HCT116 (cell line): ENCODE results near the gene KAZN. TPM values are rescaled to one million over a fixed set of nuclear protein-coding genes. Genes with fewer than 3 reads are reported as not detected.

Experiments used
- ATAC-seq: fragments of 200-7000 bp; cut with Tn5 transposase; 2 replicates; pipeline ENCODE4 v1.9.1; 2020; ENCODE audit warnings: mild to moderate bottlenecking, moderate library complexity
- BruUV-seq: library from RNA; stranded (reverse); fragments of 400-500 nt; replicated peaks from 2 replicates; lab custom pipeline; 2021; lab: Mats Ljungman, UMichigan
- CTCF ChIA-PET: fragments of 300-600 bp; sonication (Branson Sonifier 250); formaldehyde crosslinking; loops from one replicate; lab custom pipeline; 2021; ENCODE audit warnings: antibody characterized with exemption; lab: Charles Lee
- POLR2A ChIA-PET: fragments of 300-600, 350-600 bp; sonication (Branson Sonifier 250); formaldehyde crosslinking; loops from one replicate; lab custom pipeline; 2021; ENCODE audit warnings: antibody characterized with exemption; lab: Charles Lee
- RAD21 ChIA-PET, 2 experiments: fragments of 300-600 bp; sonication (Branson Sonifier 250); formaldehyde crosslinking; loops; one replicate each; lab custom pipeline; 2023; ENCODE audit warnings: low total read pairs in 2 of 2; ENCODE audit not compliant: uncharacterized antibody in 2 of 2, unreplicated experiment in 2 of 2, low non-redundant PET in 1 of 2; lab: Charles Lee
- DNase-seq: peaks from one replicate; pipeline ENCODE4 v3.0.0-alpha.2; 2010; ENCODE audit warnings: low read depth, low spot score
- H2AFZ ChIP-seq: fragments of 200-600 bp; shearing (Covaris generic), sonication (generic); 2 replicates; pipeline ENCODE4 v1.6.1; 2017; ENCODE audit warnings: low read depth, mixed run types, mixed read lengths, antibody characterized with exemption, low read length; ENCODE audit not compliant: poor library complexity, severe bottlenecking
- H3K27ac ChIP-seq: 2 replicates; pipeline ENCODE4 v1.5.1; 2012; ENCODE audit warnings: low read depth, low read length
- H3K27me3 ChIP-seq: fragments of 200-600 bp; sonication (generic); 2 replicates; pipeline ENCODE4 v1.6.1; 2016; ENCODE audit warnings: mixed run types, low read length, mixed read lengths; ENCODE audit not compliant: insufficient read depth
- H3K36me3 ChIP-seq, 2 experiments: fragments of 200-500 bp in 1 of 2; fragments of 200-600 bp in 1 of 2; sonication (Bioruptor generic) in 1 of 2; sonication (generic) in 1 of 2; 2 replicates each; pipeline versions ENCODE4 v1.5.1 to v1.6.1; 2014 to 2016; ENCODE audit warnings: low read length in 2 of 2, inconsistent platforms in 1 of 2, mixed read lengths in 1 of 2, mixed run types in 1 of 2; ENCODE audit not compliant: insufficient read depth in 2 of 2, control insufficient read depth in 1 of 2
- H3K4me1 ChIP-seq, 2 experiments: fragments of 200-600 bp in 1 of 2; sonication (generic) in 1 of 2; 2 replicates each; pipeline versions ENCODE4 v1.5.1 to v1.6.1; 2012 to 2017; ENCODE audit warnings: low read length in 2 of 2, inconsistent platforms in 1 of 2, mild to moderate bottlenecking in 1 of 2, mixed read lengths in 1 of 2, mixed run types in 1 of 2, moderate library complexity in 1 of 2; ENCODE audit not compliant: insufficient read depth in 2 of 2, control insufficient read depth in 1 of 2
- H3K4me2 ChIP-seq: fragments of 200-600 bp; sonication (generic); 2 replicates; pipeline ENCODE4 v1.6.1; 2017; ENCODE audit warnings: mixed run types, low read length, mixed read lengths
- H3K4me3 ChIP-seq, 2 experiments: fragments of 200-600 bp in 1 of 2; sonication (generic) in 1 of 2; replicated peaks in 1 of 2; 2 replicates each; pipeline ENCODE4 v1.5.1; 2011 to 2016; ENCODE audit warnings: low read length in 2 of 2, control low read depth in 1 of 2, low read depth in 1 of 2, mild to moderate bottlenecking in 1 of 2, mixed read lengths in 1 of 2, mixed run types in 1 of 2
- H3K79me2 ChIP-seq: fragments of 200-600 bp; sonication (generic); 2 replicates; pipeline ENCODE4 v1.6.1; 2017; ENCODE audit warnings: mild to moderate bottlenecking, mixed run types, low read length, moderate library complexity, mixed read lengths; ENCODE audit not compliant: insufficient read depth
- H3K9ac ChIP-seq: fragments of 200-600 bp; sonication (generic); 2 replicates; pipeline ENCODE4 v1.6.1; 2016; ENCODE audit warnings: low read length, mixed read lengths
- H3K9me2 ChIP-seq: fragments of 200-600 bp; sonication (generic), shearing (Covaris generic); 2 replicates; pipeline ENCODE4 v1.6.1; 2017; ENCODE audit warnings: mixed run types, mild to moderate bottlenecking, moderate library complexity; ENCODE audit not compliant: insufficient read depth
- H3K9me3 ChIP-seq, 2 experiments: fragments of 200-500 bp in 1 of 2; fragments of 200-600 bp in 1 of 2; sonication (Bioruptor generic) in 1 of 2; sonication (generic) in 1 of 2; 2 replicates each; pipeline ENCODE4 v1.6.1; 2014 to 2017; ENCODE audit warnings: low read length in 2 of 2, mixed read lengths in 2 of 2, inconsistent platforms in 1 of 2, low read depth in 1 of 2, mild to moderate bottlenecking in 1 of 2, mixed run types in 1 of 2, moderate library complexity in 1 of 2; ENCODE audit not compliant: control insufficient read depth in 1 of 2, insufficient read depth in 1 of 2
- H4K20me1 ChIP-seq: fragments of 200-600 bp; sonication (generic), shearing (Covaris generic); 2 replicates; pipeline ENCODE4 v1.6.1; 2017; ENCODE audit warnings: mixed run types, mild to moderate bottlenecking, moderate library complexity; ENCODE audit not compliant: insufficient read depth
- CTCF ChIP-seq, 3 experiments: fragments of 200-600 bp in 1 of 3; sonication (generic) in 1 of 3; IDR thresholded peaks in 2 of 3; conservative IDR thresholded peaks in 1 of 3; 2 replicates each; pipeline ENCODE4 v1.5.1; 2012 to 2017; ENCODE audit warnings: low read depth in 2 of 3, low read length in 2 of 3, antibody characterized with exemption in 1 of 3, borderline replicate concordance in 1 of 3, control low read depth in 1 of 3, mild to moderate bottlenecking in 1 of 3, mixed read lengths in 1 of 3, mixed run types in 1 of 3, moderate library complexity in 1 of 3; ENCODE audit not compliant: insufficient read depth in 1 of 3
- ZNF274 ChIP-seq: fragments of 200-500 bp; sonication (Bioruptor generic); IDR thresholded peaks from 2 replicates; pipeline ENCODE4 v1.6.1; 2014; ENCODE audit warnings: mild to moderate bottlenecking, low read depth, low read length, inconsistent platforms
- intact Hi-C: fragments of 100-400 bp; cut with micrococcal nuclease; formaldehyde crosslinking; loops from 2 replicates; pipeline ENCODE4 v1.10.0; 2022
- total RNA-seq: library from RNA; stranded (reverse); gene quantifications from one replicate; pipeline ENCODE4 v1.2.1, GENCODE V29; 2021; ENCODE audit not compliant: unreplicated experiment
- TF ChIP-seq, protein P1 (sequence below): IDR thresholded peaks from 2 replicates; pipeline ENCODE4 v1.6.1; 2012; ENCODE audit warnings: low read depth

Gene KAZN
- total RNA-seq, 1 experiment from 2014 or later: 13.4 TPM

- RAD21 ChIA-PET: no interaction called here
- CTCF ChIA-PET: no interaction called here
- intact Hi-C loops: no loop called here
- no peaks in the 10 kb centered on the region for H4K20me1 ChIP-seq
- no peak overlapping the region for H3K4me2 ChIP-seq
- no peak for DNase-seq
- no peaks in the 10 kb centered on the region for H3K9me2 ChIP-seq
- POLR2A ChIA-PET: no interaction called here
- H3K27me3 ChIP-seq: no peaks in the 10 kb centered on the region
- ATAC-seq: no peak
- H2AFZ ChIP-seq: no peak overlapping the region
- no peaks in the 10 kb centered on the region for H3K79me2 ChIP-seq
- H3K4me3 ChIP-seq: no peak overlapping the region
- no peak overlapping the region for H3K27ac ChIP-seq
- TF ChIP-seq CTCF (IDR thresholded peaks at IDR 0.05 in 2 of 3, conservative IDR thresholded peaks at IDR 0.05 in 1 of 3; ENCODE audit: borderline replicate concordance in 1 of 3, insufficient read depth in 1 of 3, low read depth in 2 of 3, low read length in 2 of 3) (no peak), ZNF274 (no peak)
- TF ChIP-seq, protein P1, sequence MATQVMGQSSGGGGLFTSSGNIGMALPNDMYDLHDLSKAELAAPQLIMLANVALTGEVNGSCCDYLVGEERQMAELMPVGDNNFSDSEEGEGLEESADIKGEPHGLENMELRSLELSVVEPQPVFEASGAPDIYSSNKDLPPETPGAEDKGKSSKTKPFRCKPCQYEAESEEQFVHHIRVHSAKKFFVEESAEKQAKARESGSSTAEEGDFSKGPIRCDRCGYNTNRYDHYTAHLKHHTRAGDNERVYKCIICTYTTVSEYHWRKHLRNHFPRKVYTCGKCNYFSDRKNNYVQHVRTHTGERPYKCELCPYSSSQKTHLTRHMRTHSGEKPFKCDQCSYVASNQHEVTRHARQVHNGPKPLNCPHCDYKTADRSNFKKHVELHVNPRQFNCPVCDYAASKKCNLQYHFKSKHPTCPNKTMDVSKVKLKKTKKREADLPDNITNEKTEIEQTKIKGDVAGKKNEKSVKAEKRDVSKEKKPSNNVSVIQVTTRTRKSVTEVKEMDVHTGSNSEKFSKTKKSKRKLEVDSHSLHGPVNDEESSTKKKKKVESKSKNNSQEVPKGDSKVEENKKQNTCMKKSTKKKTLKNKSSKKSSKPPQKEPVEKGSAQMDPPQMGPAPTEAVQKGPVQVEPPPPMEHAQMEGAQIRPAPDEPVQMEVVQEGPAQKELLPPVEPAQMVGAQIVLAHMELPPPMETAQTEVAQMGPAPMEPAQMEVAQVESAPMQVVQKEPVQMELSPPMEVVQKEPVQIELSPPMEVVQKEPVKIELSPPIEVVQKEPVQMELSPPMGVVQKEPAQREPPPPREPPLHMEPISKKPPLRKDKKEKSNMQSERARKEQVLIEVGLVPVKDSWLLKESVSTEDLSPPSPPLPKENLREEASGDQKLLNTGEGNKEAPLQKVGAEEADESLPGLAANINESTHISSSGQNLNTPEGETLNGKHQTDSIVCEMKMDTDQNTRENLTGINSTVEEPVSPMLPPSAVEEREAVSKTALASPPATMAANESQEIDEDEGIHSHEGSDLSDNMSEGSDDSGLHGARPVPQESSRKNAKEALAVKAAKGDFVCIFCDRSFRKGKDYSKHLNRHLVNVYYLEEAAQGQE: no peak
- no peaks in the 10 kb centered on the region for H3K4me1 ChIP-seq
- peaks cover 0 to 5% of the 10 kb centered on the region in 2 experiments; a peak in 1 of 4 replicates for H3K9me3 ChIP-seq
- no TSS peak for BruUV-seq
- H3K36me3 ChIP-seq: no peaks in the 10 kb centered on the region
- no peak overlapping the region for H3K9ac ChIP-seq
These were observed 412.7 kb downstream of the KAZN start for GRCh38 chr1:15011160-15011559.
